Amniotic epithelial cell (primary cell): ENCODE data around the gene SEC61A1.

ENCODE experiments used
- DNase-seq: peaks from one replicate; pipeline ENCODE4 v3.0.0-alpha.2; 2010; ENCODE audit warnings: low read depth

Gene SEC61A1

GRCh38 chr3:128077665-128078064, 25.4 kb downstream of the SEC61A1 start:
- DNase-seq = no peak

DNA sequence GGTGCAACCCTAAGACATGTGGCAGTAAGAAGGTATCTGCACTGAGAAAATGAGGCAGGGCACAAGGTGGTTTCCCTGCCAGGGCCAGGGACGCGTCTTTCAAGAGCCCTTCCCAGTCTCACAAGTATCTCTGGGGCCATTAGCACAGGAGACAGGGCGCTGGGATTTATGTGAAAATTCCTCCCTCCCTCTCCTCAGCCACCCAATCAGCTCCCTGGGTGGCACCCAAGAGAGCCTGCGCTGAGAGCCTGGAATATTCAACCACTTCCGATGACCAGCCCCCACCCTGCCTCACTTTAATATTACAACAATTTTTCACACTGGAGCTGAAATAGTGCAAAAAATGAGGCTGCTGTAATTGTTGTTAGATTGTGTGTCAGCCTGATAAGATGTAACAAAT, 26.1 kb downstream of the SEC61A1 start:
- no peak for DNase-seq

GRCh38 chr3:128078875-128079274, 26.6 kb downstream of the SEC61A1 start:
- no peak for DNase-seq

GRCh38 chr3:128079823-128080222, 27.6 kb downstream of the SEC61A1 start:
- no peak for DNase-seq

DNA sequence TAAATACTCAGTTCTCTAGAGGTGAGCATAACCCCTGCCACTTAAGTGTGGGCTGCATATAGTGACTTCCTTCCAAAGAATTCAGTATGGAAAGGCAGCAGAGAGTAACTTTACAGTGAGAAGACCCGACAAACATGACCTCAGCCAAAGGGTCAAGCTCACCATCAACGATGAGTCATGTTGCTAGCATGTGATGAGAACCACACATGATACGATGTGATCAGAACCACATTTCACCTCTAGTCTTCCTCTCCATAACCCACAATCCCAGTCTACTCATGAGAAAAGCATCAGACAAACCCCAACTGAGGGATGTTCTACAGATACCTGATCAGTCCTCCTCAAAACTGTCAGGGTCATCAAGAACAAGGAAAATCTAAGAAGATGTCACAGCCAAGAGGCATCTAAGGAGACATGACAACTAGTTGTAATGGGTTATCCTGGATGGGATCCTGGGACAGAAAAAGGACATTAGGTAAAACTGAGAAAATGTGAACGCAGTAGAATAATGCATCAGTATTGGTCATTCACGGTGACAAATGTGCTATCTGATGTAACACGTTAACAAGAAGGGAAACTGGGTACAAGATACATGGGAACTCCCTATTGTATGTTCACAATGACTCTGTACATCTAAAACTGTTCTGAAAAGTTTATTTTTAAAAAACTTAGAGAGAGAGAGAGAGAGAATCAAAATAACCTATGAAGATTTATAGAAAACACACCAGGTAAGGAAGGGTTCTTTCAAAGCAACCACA, 28.3 kb downstream of the SEC61A1 start:
- DNase-seq = peak; percentile 92

- no peak for DNase-seq
Observed at GRCh38 chr3:128081226-128081625, 29.0 kb downstream of the SEC61A1 start.

GRCh38 chr3:128081846-128082245, 29.6 kb downstream of the SEC61A1 start:
- no peak for DNase-seq

DNA sequence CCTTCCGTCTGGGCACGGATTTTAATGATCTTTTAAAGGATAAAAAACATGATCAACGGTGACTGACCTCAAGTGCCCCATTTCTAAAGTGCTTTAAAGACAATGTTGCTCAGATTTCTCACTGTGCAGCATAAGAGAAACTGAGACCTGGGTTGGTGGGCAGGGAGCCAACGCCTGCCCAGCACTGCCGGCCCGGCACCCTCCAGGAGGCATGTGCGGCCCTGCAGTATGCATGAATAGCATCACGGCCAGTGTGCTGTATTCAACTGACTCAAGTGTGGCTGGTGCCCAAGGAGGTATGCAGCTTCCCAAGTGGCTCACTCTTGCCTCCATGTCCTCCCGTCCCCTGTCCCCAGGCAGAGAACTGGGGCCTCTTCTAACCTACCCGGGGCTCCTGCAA, 30.3 kb downstream of the SEC61A1 start:
- no peak for DNase-seq

DNA sequence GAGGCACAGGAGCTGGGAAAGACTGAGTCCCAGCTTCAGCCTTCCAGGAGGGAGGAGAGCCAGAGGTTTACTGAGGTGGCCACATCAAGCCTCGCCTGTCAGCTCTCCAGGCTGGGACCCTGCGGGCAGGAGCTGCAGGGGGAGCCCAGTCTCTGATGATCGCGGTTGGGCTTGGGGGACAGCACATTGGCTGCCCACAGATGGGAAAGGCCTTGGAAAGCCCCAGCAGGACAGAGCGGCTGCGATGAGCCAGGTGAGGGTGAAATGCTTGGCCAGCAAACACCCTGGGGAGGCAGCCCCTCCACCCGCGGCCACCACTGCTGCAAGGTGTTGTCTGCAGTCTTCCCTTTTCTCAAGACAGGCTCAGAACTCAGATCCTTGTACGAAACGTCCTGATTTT, 31.2 kb downstream of the SEC61A1 start:
- no peak for DNase-seq

DNA sequence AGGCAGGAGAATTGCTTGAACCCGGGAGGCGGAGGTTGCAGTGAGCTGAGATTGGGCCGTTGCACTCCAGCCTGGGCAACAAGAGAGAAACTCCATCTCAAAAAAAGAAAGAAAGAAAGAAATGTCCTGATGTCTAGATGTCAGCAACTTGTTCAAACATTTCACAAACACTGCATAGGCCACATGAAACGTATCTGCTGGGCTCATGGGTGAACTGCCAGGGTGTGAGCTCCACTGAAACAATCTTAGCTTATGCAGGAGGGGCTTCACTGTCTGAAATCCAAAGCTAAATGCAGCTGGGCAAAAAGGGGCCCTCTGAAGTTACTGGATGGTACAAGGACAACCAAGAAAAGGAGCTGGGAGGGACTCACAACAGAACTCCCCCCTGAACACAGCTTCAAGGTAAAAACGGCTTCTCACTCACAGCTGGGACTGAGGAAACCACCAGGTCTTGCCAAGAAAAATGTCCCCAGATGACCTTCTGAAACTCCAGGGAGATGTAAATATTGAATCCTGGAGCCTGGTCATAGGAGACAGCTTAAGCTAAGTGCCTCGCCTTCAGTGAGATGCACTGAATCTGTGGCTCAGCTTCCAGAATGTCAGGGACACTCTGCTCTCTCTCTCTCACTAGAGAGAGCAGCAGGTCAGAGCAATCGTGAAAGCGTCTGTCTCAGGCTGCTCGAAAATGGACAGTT, 31.9 kb downstream of the SEC61A1 start:
- no peak for DNase-seq

DNA sequence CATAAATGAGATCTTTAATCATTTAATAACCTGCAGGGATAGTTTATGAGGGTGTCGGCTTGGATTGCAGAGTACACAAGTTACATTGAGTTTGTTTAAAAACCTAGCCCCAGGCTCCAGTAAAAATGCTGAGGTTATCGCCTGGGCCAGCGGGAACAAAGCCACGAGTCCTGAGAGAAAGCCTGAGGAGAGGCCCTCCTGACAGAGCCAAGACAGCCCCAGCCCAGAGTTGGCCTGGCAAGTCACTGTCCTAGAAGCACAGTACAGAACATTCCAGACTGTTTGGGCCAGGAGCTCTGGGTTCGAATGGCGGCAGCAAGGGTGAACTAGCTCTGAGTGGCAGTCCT, 32.4 kb downstream of the SEC61A1 start:
- DNase-seq = no peak

GRCh38 chr3:128089135-128089534, 36.9 kb downstream of the SEC61A1 start:
- no peak for DNase-seq

DNA sequence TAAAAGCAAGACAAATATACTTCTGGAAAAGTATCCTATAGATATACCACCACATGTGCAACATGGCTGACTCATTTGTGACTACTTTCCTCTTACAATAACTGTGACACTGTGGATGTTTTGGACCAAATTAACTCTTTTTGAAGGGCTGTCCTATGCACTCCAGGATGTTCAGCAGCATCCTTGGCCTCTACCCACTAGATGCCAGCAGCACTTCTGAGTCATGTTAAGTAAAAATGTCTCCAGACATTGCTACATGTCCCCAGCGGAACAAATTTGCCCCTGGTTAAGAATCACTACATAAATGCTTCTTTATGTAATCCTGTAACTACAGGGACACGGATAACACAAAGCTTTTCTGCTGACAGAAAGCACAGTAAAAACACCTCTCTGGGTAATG, 39.3 kb downstream of the SEC61A1 start:
- DNase-seq = no peak

- DNase-seq = no peak
Observed at GRCh38 chr3:128094295-128095151, 42.3 kb downstream of the SEC61A1 start.

- peak; percentile 90 for DNase-seq
Observed at GRCh38 chr3:128095222-128095703, 43.0 kb downstream of the SEC61A1 start.

GRCh38 chr3:128098234-128098633, 46.0 kb downstream of the SEC61A1 start:
- no peak for DNase-seq

GRCh38 chr3:128100161-128100560, 47.9 kb downstream of the SEC61A1 start:
- DNase-seq = no peak

DNA sequence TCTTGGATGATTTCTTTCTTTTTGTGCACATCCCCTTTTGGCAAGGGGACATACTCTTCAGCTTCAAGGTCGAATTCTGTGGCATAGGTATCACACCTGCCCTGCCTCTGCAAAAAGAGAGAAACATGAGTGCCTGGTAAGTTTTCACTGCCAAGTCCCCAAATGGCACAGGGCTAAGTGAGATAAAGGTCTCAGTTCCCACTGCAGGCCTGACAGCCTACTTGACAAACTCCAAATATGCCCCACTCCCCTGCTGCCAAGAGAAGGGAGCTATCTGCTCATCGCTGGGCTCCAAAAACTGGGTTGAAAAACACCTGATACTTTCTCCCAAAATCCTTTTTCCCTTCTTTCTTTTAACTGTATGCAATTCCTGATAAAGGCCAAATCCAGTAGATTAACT, 48.4 kb downstream of the SEC61A1 start:
- no peak for DNase-seq

DNA sequence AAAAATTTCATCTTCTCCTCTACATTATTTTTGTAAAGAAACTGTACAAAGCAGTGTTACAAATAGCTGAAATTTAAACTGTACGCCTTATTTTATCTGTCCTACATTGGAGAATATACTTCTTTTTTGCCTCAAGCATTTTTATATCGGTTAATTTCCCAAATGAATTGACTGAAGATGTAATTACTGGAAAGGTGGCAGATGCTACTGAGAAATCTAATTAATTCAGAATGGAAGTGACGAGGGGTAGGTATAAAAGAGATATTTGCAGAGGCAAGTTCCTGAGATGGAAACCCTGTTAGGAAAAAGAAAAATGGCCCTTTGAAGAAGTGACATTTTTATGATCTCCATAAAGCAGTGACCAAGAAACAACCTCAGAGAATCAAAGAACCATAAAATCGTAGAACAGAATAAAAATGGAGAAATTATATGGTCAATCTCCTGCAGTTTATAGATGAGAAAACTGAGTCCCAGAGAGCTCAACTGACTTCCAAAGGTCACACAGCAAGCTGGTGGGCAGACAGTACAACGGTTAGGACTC, 51.0 kb downstream of the SEC61A1 start:
- no peak for DNase-seq

- DNase-seq = no peak
Observed at GRCh38 chr3:128107834-128108233, 55.6 kb downstream of the SEC61A1 start.

DNA sequence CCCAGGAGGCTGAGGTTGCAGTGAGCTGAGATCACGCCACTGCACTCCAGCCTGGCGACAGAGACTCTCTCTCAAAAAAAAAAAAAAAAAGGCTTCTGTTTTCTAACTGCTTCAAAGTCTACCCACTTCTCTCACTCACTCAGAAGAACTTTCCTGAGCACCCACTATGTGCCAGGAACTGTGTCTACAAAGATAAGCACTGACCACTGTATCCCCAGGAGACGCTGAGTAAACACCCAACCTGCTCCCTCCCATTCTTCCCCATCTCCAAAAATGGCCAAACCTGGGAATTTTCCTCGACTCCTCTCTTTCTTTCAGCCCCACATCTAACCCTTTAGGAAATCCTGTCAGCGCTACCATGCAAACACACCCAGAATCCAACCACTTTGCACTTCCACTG, 58.9 kb downstream of the SEC61A1 start:
- DNase-seq = no peak

GRCh38 chr3:128112357-128112968, 60.2 kb downstream of the SEC61A1 start:
- DNase-seq = peak; percentile 87
